HG03521 (cell line): ENCODE results near the gene ARMC9.
"Not testable (repeated sequence)": the region's sequence is repeated elsewhere in the genome, so short reads cannot be mapped to it uniquely, and the experiment has no call there.

Experiments used
- ATAC-seq: cut with Tn5 transposase; IDR thresholded peaks from one replicate; pipeline ENCODE4 v1.9.1; 2021; ENCODE audit warnings: mild to moderate bottlenecking, moderate library complexity; ENCODE audit not compliant: unreplicated experiment

The ARMC9 gene

DNA sequence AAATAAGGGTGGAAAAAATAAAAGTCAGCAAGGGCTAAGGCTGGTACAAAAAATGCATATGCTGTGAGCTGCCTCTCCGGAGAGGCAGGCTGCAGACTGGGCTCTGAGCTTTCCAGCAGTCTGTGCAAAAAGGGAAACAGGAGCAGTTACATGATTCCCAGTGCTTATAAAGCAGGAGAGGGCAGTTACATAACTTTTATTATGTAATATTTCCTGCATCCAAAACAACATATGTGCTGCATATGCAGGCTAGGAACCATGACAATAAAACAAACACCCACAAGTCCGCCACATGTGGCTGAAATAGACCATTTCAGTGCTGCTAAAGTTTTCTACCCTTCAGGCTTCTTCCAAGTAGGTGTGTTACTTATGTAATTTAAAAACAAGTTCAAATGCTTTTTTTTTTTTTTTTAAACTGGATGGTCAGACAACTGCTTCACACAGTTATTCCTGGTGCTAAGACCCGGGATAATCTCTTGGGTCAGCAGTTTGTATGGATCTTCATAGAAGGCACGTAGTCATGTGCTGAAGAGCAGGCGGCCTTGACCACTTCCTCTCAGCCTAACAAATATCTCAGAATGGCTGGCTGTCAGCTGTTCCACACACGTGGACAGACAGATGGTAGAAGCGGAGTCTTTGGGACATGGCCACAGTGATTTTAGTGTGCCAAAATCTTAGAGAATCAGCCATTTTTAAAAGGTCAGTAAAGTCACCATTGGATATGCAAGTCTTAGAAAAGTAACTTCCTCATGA is 43.5 kb downstream of the ARMC9 start:
- ATAC-seq: no peak

DNA sequence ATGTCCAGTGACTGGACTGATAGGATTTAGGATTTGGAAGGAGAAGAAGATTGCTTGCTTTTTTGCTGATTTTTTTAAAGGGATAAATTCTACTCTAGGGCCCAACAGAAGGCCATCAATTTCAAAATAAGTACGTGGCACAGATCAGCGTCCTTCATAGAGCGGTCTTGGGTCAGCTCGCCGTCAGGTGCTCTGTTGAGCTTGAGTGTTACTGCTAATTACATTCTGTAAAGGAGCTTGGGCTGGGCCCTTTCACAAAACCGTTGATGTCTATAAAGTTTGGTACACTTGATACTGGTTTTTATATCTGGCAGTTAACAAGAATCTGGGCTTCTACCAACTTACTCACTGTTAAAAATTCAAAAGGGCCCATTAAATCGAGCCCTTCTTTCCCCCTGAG is 45.4 kb downstream of the ARMC9 start:
- ATAC-seq: no peak

DNA sequence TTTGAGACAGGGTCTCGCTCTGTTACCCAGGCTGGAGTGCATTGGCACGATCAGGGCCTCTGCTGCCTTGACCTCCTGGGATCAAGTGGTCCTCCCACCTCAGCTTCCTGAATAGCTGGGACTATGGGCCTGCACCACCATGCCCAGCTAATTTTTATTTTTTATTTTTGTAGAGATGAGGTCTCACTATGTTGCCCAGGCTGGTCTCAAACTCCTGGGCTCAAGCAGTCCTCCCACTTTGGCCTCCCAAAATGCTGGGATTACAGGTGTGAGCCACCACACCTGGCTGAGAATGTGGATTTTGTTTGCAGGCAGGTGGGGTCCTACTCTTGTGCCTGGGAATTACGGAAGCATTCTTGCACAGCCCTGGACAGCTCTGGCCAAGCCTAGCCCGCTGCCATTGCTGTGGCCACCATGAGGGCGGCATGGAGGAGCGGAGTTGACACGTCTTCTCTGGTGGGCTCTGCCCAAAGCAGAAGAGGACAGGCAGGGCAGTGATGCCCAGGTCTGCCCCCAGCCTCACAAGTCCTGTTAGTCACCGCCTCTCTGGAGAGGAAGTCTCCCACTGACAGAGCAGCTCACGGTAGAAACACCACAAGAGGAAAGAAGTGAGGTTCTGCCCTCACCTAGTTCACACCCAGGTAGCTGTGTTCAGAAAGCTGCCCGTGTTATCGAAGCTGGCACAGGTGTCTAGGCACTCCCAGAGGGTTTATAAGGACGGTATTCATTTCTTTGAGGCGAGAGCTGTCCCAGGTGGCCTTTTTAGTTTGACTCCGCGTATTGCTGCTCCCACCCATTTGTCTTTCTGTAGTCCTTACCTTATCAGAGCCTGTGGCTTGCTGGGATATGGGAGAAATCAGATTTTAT is 46.2 kb downstream of the ARMC9 start:
- ATAC-seq: no peak

DNA sequence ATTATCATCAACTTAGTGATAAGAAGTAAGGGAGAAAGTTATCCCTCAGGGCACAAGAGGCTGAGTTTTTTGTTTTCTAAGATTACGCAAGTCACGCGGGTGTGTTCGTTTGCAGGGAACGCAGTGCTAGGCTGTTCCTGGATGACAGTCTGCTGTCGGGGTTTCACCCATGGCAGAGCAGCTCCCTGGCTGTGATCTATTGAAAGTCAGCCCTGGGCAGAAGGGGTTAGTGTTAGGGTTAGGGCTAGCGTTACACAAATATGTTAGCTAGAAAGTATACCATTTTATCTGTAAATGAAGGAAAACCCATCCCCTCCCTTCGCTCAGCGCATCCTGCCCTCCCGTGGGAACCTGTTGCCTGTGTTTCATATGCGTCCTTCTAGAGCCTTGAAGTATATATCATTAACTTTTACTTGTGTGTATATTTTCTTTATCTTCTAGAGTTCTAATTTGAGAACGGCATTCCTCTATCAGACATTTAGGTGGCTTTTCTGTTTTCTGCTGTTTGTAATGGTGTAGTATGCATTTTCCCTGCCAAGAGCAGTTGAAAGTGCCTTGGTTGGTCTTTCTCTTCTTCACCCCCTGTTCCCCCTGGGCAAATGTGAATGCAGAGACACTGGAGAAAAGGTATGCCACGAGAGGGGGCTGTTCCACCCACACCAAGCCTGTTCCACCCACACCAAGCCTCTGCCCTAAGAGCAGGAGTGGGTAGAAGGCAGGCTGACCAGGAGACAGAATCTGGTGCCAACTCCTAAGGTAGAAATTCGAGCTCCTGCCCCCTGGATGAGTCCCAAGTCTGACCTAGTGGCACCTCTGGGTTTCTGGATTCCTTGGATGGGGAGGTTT is 47.0 kb downstream of the ARMC9 start:
- ATAC-seq: no peak

DNA sequence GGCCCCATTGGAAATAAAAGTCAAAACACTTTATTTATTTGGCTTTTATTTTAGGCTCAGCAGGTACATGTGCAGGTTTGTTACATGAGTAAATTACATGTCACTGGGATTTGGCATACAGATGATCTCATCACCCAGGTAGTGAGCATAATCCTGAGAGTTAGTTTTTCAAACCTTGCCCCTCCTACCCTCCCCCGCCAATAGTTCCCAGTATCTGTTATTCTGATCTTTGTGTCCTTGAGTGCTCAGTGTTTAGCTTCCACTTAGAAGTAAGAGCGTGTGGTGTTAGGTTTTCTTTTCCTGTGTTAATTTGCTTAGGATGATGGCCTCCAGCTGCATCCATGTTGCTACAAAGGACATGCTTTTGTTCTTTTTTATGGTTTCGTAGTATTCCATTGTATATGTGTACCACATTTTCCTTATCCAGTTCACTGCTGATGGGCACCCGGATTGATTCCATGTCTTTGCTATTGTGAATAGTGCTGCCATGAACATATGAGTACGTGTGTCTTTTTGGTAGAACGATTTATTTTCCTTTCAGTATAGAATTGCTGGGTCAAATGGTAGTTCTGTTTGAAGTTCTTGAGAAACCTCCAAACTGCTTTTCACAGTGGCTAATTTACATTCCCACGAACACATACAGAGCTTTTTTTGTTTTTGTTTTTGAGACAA is 47.9 kb downstream of the ARMC9 start:
- no peak for ATAC-seq

DNA sequence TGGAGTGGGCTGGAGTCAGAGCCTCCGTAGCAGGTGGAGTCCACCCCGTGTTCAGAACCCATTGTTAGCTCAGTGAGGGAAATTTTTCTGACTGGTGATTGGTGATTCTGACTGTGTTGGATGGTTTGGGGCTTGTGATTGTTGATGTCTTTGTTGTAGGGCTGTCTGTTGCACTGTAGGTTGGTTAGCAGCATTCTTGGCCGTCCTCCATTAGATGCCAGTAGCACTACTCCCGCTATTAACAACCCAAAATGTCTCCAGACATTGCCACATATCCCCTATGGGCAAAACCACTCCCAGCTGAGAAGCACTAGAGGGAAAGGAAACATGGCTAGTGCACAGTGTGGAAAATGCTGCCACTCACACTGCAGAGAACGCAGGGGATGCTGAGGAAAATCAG is 51.7 kb downstream of the ARMC9 start:
- no peak for ATAC-seq

DNA sequence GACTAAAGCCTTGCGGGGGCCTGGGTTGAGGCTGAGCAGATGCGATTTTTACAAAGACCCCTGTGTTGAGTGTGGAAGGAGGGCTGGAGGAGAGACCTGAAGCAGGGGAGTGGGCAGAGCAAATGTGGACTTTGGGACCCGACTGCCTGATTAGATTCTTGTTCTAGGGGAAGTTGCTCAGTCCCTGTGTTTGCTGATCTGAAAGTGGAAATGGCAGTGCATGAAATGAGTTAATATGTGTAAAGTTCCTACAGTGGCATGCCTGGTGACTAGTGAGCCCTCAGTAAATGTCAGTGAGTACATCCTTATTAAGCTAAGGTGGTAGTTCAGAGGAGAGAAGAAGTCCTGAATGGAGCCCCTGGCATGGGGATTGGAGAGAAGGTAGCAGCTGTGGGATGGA is 52.3 kb downstream of the ARMC9 start:
- ATAC-seq: no peak

DNA sequence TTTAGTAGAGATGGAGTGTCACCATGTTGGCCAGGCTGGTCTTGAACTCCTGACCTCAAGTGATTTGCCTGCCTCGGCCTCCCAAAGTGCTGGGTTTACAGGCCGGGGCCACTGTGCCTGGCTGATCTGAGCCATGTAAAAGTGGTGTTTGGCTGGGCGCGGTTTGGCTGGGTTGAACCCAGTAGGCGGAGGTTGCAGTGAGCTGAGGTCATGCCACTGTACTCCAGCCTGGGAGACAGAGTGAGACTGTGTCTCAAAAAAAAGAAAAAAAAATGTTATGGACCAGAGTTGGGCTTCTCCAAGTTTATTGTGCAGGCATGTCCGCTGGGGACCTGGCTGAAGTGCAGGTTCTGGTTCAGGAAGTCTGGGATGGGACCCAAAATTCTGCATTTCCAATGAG is 54.9 kb downstream of the ARMC9 start:
- ATAC-seq: not testable (repeated sequence)

DNA sequence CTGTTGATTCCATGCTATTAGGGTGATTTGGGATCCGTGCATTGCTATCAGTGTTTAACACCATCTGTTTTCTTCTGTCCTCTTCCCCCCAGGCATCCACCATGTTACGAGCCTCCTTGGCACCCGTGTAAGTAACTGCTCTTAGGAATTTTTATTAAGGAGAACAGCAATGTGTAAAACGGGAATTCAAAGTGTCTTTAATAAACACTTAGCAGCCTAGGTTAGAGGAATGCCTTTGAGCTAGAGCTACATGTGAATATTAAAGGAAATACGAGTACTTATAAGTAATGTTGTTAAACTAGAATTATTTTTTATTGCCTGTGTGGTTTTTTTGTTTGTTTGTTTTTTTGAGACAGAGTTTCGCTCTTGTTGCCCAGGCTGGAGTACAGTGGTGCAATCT is 58.1 kb downstream of the ARMC9 start:
- no peak for ATAC-seq

DNA sequence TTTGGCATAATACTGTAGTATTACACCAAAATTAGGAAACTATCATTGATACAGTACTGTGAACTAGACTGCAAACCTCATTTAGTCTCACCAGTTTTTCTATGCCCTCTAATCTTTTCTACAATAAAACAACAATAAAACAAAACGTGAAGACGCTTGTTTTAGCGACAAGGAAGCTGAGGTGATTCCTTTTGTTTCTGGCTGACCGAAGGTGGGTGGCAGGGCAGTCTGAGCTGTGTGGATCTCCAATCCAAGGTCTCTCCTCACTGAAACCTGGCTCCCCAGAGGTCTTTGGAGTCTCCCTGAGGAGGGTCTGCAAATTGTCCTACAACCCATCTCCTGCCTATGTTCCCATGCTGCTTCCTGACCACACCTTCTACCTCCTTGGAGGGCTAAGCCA is 59.3 kb downstream of the ARMC9 start:
- ATAC-seq: no peak

DNA sequence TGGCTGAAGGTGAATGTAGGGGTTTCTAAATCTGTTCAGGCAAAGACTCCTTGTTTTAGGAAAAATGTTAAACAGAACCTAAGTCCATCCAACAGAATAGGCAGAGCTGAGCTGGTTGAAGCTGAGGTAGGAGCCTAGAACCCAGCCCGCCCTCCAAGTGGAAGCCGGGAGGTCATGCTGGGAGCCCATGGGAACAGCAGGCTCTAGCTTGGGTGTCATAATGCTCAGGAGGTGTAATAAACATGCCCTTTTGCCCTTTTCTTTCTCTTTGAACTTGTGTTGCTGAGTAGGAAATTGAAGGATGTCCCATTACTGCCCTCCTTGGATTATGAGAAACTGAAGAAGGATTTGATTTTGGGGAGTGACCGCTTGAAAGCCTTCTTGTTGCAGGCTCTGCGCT is 60.3 kb downstream of the ARMC9 start:
- ATAC-seq: no peak

DNA sequence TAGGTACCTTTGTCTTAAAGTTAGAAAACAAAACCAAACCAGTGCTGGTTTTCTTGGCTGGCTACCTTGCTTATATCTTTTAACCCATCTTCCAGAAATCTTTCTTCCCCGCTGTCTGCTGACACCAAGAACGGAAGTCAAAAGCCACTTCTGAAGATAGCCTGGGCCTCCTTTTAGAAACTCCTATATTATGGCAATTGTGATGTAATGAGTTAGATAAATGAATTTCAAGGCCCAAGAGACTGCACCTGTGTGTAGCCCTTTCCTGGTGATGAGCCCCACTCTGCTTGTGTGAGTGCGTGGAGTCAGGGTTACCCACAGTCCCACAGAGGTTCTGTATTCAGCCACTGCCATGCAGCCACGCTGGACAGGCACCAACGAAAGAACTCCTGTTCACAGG is 60.7 kb downstream of the ARMC9 start:
- no peak for ATAC-seq

DNA sequence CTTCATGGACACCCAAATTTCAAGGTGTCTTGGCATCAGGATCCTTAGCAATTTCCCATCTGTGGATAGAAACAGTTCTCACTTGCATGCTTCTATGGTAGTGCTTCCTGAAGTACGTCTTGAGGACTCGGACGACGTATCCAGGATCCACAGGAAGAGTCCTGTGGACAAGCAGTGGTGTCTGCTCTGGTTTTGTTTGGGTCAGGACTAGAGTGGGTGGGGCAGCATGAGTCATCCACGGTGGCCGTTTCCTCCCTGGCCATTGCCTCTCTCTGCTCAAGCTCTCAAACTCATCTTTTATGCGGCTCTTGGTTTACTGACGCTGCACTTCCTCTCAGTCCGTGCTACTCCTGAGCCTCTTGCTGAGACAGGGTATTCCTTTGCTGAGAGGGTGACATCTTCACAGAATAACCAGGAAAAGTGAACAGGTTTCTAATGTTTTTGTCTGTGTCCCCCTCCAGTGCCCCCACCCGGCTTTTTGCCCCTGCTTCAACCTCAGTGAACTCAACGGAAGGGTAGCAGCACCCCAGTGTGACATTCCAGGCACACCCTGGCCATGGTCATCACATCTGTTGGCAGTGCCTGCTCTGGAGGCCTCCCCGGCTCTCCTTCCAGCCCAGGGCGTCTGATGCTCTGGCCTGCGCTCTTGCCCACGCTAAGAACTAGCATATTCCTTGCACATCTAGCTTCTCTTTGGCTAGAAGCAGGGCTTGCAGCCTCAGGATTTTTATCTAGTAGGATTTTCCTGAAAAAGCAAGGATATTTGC is 62.2 kb downstream of the ARMC9 start:
- ATAC-seq: no peak

DNA sequence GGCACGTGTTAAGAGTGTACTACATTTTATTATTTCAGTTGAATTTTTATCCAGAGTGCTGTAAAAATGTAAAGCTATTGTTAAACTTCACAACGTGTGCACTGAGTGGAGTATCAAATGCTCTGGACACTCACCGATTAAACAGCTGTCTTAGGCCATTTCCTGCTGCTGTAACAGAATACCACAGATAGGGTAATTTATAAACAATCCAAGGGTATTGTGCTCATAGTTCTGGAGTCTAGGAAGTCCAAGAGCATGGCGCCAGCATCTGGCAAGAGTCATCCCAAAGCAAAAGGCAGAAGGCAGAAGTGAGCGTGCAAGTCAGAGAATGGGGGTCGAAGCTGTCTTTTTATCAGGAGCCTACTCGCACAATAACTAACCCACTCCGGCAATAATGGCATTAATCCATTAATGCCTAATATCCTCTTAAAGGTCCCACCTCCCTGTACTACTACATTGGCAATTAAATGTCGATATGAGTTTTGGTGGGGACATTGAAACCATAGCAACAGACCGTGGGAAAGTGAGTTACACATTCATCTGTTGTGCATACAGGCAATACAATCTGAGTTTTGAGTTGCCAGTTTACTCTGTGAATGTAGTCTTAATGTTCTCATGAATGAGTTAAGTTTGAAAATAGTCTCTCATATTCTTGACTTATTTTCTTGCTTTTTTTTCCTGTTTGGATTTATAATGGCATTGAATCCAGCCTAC is 64.8 kb downstream of the ARMC9 start:
- no peak for ATAC-seq

DNA sequence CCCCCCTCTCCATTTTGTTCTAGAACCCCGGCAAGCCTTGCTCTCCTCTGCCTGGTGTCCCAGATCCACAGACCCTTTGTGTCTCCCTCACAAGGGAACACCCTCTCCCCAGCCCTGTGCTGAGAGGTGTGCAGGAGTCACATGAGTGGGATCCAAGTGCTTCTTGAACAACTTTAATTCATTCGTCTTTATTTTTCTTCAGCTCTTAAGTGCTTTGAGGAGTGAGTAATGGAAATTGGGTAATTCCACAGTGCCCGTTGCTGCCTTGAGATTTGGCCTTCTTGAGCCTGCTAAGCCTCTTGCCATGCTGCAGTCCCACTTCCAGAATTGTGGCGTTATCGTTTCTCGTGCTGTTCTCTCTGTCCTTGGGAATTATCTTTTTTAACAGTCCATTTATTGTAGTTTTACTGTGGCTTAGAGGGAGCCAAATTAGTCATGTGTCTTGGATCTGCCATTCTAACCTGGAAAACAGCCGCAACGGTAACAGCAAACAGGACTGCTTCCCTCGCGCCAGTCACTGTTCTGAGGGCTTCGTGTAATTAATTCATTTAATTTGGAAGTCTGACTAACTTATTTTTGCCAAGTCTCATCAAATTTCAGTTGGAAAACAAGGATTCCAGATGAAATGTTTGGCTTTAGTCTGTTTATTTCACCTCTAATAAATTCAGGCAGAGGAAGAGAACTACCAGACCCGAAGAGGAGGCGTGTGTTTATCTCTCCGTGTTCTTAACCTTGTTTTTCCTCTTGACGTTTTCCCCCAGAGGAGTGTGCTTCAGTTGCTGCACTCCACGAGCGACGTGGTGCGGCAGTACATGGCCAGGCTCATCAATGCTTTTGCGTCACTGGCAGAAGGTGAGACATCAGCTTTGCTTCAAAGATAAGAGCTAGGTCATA is 72.0 kb downstream of the ARMC9 start:
- no peak for ATAC-seq

DNA sequence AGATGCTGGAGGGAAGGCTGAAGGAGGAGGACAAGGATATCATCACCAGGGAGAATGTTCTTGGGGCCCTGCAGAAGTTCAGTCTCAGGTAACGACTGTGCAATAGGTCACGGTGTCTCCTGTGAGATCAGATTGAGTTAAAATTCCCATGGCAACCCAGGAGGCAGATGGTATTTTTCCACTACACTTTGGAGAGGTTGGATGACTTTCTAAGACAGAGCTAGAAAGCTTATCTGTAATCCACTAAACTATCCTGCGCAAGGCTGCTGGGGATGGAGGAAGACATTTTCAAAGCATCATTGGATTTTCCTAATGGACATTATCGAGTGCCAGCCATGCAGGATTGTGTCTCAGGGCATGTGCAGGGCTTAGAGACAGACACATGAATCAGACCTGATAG is 74.6 kb downstream of the ARMC9 start:
- no peak for ATAC-seq

DNA sequence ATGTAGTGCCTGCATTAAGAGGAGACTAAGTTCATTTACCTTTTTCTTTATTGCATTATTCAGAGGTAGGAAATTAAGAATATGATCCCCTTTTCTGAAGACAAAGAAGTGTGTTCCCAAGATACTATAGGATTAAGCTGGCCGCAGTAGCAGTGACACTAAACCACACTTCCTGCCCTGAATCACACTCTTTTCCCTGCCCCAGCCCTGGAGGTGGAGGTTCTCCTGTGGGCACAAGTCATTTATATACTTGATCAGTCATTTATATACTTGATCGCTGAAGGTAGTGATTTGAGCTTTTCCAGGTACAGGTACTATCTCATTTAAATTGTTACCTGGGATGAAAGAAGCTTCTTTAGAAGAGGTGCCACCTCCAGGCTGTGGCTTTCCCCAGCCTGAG is 78.6 kb downstream of the ARMC9 start:
- ATAC-seq: no peak

DNA sequence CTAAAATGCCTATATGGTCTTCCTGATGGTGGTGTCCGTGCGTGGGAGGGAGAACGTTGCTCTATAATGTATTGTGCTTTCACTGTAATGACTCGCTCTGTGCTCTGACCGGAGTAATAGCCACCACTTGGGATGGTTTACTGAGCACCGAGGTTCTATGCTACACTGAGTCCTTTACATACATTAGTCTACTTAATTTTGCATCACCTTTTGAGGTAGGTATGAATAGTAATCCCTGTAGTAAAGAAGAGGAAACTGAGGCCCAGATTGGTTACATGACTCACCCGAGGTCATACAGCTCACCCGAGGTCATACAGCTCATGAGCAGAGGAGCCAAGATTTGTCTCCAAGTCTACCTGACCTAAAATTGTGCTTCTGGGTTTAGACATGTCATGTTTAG is 79.5 kb downstream of the ARMC9 start:
- ATAC-seq: no peak

DNA sequence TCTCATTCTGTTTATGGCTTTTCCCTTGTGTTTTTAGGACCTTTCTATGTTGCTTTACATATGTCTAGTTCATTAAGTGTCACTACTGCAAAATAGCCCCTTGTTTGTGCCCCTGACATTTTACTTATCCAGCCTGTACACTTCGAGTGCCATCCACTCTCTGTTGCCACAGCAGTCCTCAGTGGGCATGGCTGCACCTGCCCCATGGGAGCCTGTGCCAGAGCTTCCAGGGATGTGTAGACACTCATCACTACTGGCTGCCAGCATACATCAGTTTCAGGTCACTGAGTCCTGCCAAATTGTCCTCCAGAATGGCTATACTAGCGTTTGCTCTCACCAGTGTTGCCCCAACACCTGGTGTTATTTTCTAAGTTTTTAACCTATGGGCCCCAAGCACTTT is 80.4 kb downstream of the ARMC9 start:
- no peak for ATAC-seq
